Sigmoid colon (tissue), 7 donors: Measurements from ENCODE around the gene PHF1. TPM values are rescaled to one million over a fixed set of nuclear protein-coding genes. Genes with fewer than 3 reads are reported as not detected.

Experiments
- DNase-seq: peaks from one replicate; pipeline ENCODE4 v3.0.0-alpha.2; 2019
- H3K27ac ChIP-seq, 4 donors: fragments of 200-600 bp; sonication (generic); one replicate each; pipeline ENCODE4 v1.5.1; 2016 to 2019; ENCODE audit warnings: mild to moderate bottlenecking in 1 of 4
- H3K27me3 ChIP-seq, 3 donors: fragments of 200-600 bp; sonication (generic); one replicate each; pipeline ENCODE4 v1.5.1; 2019; ENCODE audit warnings: mild to moderate bottlenecking in 1 of 3
- H3K36me3 ChIP-seq, 4 donors: fragments of 200-600 bp; sonication (generic); one replicate each; pipeline ENCODE4 v1.5.1; 2016 to 2019
- H3K4me1 ChIP-seq, 4 donors: fragments of 200-600 bp; sonication (generic); one replicate each; pipeline ENCODE4 v1.5.1; 2017 to 2019
- H3K4me3 ChIP-seq, 4 donors: fragments of 200-600 bp; sonication (generic); one replicate each; pipeline ENCODE4 v1.5.1; 2017 to 2019; ENCODE audit warnings: mild to moderate bottlenecking in 2 of 4, moderate library complexity in 1 of 4
- H3K9me3 ChIP-seq, 4 donors: fragments of 200-600 bp in 3 of 4; sonication (generic) in 3 of 4; one replicate each; pipeline versions ENCODE4 v1.5.1 to v1.6.1; 2013 to 2019
- CTCF ChIP-seq, 4 experiments: fragments of 450-650 bp in 3 of 4; fragments of 200-600 bp in 1 of 4; IDR thresholded peaks; one replicate each; pipeline ENCODE4 v1.5.1; 2016 to 2019; ENCODE audit warnings: antibody characterized with exemption in 4 of 4, mild to moderate bottlenecking in 3 of 4, moderate library complexity in 2 of 4
- EP300 ChIP-seq, 4 donors: sonication (generic); formaldehyde crosslinking; IDR thresholded peaks; one replicate each; pipeline ENCODE4 v1.6.1; 2017; ENCODE audit warnings: antibody characterized with exemption in 4 of 4
- POLR2A ChIP-seq, 2 donors: fragments of 450-650 bp; IDR thresholded peaks; one replicate each; pipeline ENCODE4 v1.6.1; 2016; ENCODE audit warnings: antibody characterized with exemption in 2 of 2, mild to moderate bottlenecking in 2 of 2, moderate library complexity in 2 of 2
- POLR2AphosphoS5 ChIP-seq, 4 donors: sonication (generic); formaldehyde crosslinking; IDR thresholded peaks; one replicate each; pipeline ENCODE4 v1.6.1; 2017; ENCODE audit warnings: antibody characterized with exemption in 4 of 4
- WGBS, 2 donors: extraction: QIAGEN DNeasy Blood & Tissue Kit; methylation state at CpG; one replicate each; pipeline ENCODE4 v1.1.7; 2013; 5-methylcytosine and 5-hydroxymethylcytosine counted together
- intact Hi-C: fragments of 100-400 bp; cut with DNase I; formaldehyde crosslinking; loops from one replicate; pipeline ENCODE4 v1.15.1; 2023
- polyA plus RNA-seq, 3 donors: library from polyadenylated mRNA; stranded (reverse); fragments of 200-250 nt; gene quantifications; one replicate each; pipeline ENCODE4 v1.2.3, GENCODE V29; 2013
- total RNA-seq, 4 donors: library from RNA; depleted of rRNA; stranded (reverse); fragments of >200 nt; gene quantifications; one replicate each; pipeline ENCODE4 v1.1.0, GENCODE V29; 2016
- donor health status: healthy with polysubstance abuse.
- donor health status: Bipolar disorder and iron deficiency.
- donor health status: healthy.

The PHF1 gene
- total and polyA plus RNA-seq, 7 donors = 22.4 to 82.3 (median 57.1) TPM

- no peak for DNase-seq
- intact Hi-C loops = loop anchor here (10.0 kb wide), 1 partner anchor 219 kb away; the partner anchor contains the start of genes HSD17B8, RING1, RXRB and SLC39A7
- Histone ChIP-seq H3K27ac (peak overlapping the region; percentile 87 to 93 (median 91)), H3K4me1 (peaks cover 0 to 59% (median 52%) of the 10 kb centered on the region in 4 donors), H3K27me3 (no peaks in the 10 kb centered on the region), H3K36me3 (no peaks in the 10 kb centered on the region), H3K4me3 (no peak overlapping the region), H3K9me3 (no peaks in the 10 kb centered on the region)
- 94 to 96% methylated on average over 2 of the region's 2 CpGs for WGBS, 2 donors
- no peak for TF ChIP-seq POLR2A (IDR thresholded peaks at IDR 0.05)
- no peak for TF ChIP-seq EP300 (IDR thresholded peaks at IDR 0.05)
- TF ChIP-seq POLR2AphosphoS5 (IDR thresholded peaks at IDR 0.05) = no peak
- no peak for TF ChIP-seq CTCF (IDR thresholded peaks at IDR 0.05)
Observed at GRCh38 chr6:33423777-33424176, 13.0 kb downstream of the PHF1 start.

GRCh38 chr6:33424855-33425667 is 14.2 kb downstream of the PHF1 start:
- peak overlapping the region; percentile 87 to 93 (median 91) for H3K27ac ChIP-seq
- H3K36me3 ChIP-seq = no peaks in the 10 kb centered on the region
- TF ChIP-seq CTCF (IDR thresholded peaks at IDR 0.05) (no peak), EP300 (IDR thresholded peaks at IDR 0.05) (no peak), POLR2A (IDR thresholded peaks at IDR 0.05) (peak in 1 of 2 donors; percentile 48), POLR2AphosphoS5 (IDR thresholded peaks at IDR 0.05) (no peak)
- intact Hi-C loops = loop anchor here (5.0 to 10.0 kb wide), 3 partner anchors 108 to 220 kb away; partner anchors contain the start of genes HSD17B8, RGL2, RING1 and RXRB
- peaks cover 0 to 51% (median 50%) of the 10 kb centered on the region in 4 donors for H3K4me1 ChIP-seq
- no peaks in the 10 kb centered on the region for H3K9me3 ChIP-seq
- no peaks in the 10 kb centered on the region for H3K27me3 ChIP-seq
- 12 to 20% methylated on average over 12 of the region's 12 CpGs for WGBS, 2 donors
- peak overlapping the region; percentile 35 to 64 (median 54) for H3K4me3 ChIP-seq
- DNase-seq = no peak

- no peaks in the 10 kb centered on the region for H3K36me3 ChIP-seq
- intact Hi-C loops = loop anchor here (1.0 to 10.0 kb wide), 4 partner anchors 35 to 221 kb away; partner anchors contain the start of genes HSD17B8, KIFC1, RGL2 and RING1
- peak; percentile 95 for DNase-seq
- peak in 1 of 4 donors; percentile 46 for TF ChIP-seq EP300 (IDR thresholded peaks at IDR 0.05)
- TF ChIP-seq POLR2A (IDR thresholded peaks at IDR 0.05) = peak in 1 of 2 donors; percentile 26
- TF ChIP-seq POLR2AphosphoS5 (IDR thresholded peaks at IDR 0.05) = peak; percentile 83 to 89 (median 88)
- peak in 2 of 4 experiments; percentile 44 to 65 for TF ChIP-seq CTCF (IDR thresholded peaks at IDR 0.05)
- H3K4me1 ChIP-seq = peaks cover 0 to 59% (median 55%) of the 10 kb centered on the region in 4 donors
- no peaks in the 10 kb centered on the region for H3K9me3 ChIP-seq
- H3K4me3 ChIP-seq = peak overlapping the region; percentile 35 to 64 (median 54)
- no peaks in the 10 kb centered on the region for H3K27me3 ChIP-seq
- H3K27ac ChIP-seq = peak overlapping the region; percentile 87 to 93 (median 91)
- WGBS, 2 donors = 1% methylated on average over 43 of the region's 43 CpGs
Observed at GRCh38 chr6:33425668-33426577, 15.1 kb downstream of the PHF1 start.
